HG03108 (cell line): ENCODE results near the gene SMG9.

Experiments used
- ATAC-seq: cut with Tn5 transposase; IDR thresholded peaks from one replicate; pipeline ENCODE4 v1.9.1; 2021; ENCODE audit warnings: moderate library complexity; ENCODE audit not compliant: unreplicated experiment

The SMG9 gene

DNA sequence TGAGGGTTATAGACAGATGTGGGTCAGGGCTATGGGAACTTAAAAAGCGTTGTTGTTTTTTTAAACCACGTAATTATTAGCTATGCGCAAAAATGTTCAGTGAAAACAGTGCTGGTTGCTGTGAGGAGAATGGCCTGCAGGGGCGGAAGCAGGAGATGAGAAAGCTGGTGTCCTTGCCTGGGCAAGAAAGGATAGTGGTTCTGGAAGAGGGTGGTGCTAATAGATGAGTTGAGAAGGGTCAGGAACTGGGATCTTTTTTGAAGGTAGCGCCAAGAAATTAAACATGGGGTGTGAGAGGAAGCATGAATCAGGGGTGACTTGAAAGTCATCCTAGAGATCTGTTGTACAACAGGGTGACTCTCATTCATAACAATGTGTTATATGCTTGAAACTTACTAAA lies 4.8 kb upstream of the SMG9 start:
- no peak for ATAC-seq

DNA sequence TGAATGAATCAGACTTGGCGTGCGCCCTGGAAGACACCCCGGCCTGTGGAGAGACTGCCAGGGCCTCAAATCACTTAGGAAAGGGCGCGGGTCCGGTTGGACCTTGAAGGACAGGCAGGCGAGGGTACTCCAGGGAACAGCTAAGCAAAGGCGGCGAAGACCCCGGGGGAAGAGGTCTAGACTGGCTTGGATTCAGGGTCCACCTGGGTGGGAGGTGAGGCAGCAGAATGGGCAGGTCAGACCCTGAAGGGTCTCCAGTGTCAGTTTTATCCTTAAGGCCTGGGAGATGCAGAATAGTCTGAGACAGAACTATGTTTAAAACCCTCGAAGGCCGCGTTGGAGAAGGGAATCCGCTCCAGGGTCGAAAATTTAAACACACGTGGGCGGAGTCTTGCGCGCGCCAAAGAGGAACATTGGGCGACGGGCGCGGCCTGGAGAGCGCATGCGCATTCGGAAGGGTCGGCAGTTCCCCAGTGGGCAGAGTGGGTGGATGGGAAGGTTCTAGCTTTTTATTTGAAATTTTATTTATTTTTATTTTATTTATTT lies 567 bp upstream of the SMG9 start:
- ATAC-seq = peak; percentile 19

DNA sequence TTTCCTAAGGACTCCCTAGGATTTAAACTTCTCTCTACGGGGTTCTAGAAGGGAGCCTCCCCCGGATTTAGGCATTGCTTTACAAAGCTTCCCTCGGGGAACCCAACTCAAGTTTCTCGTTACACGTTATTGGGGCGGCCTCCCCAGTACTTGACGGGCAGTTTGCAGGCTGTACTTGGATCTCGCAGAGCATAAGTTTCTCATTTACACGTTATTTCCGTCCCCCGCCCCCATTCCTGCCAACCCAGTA lies 584 bp downstream of the SMG9 start:
- ATAC-seq = no peak

DNA sequence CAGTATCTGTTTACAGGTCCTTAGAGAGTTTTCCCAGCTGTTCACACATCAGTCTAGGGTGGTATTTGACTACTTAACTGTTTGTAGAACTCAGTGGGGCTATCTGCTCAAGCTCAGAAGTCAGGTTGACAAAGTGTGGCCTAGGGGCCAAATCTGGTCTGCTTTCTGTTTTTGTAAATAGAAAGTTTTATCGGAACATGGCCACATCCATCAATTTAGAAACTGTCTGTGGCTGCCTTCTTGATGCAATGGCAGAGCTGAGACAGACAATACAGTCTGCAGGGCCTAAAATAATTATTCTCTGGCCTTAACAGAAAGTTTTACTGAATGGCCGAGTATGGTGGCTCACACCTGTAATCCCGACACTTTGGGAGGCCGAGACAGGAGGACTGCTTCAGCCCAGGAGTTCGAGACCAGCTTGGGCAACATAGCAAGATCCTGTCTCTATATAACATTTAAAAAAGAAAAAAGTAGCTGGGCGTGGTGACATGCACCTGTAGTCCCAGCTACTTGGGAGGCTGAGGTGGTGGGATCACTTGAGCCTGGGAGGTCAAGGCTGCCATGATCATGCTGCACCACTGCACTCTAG lies 2.4 kb downstream of the SMG9 start:
- ATAC-seq = no peak

DNA sequence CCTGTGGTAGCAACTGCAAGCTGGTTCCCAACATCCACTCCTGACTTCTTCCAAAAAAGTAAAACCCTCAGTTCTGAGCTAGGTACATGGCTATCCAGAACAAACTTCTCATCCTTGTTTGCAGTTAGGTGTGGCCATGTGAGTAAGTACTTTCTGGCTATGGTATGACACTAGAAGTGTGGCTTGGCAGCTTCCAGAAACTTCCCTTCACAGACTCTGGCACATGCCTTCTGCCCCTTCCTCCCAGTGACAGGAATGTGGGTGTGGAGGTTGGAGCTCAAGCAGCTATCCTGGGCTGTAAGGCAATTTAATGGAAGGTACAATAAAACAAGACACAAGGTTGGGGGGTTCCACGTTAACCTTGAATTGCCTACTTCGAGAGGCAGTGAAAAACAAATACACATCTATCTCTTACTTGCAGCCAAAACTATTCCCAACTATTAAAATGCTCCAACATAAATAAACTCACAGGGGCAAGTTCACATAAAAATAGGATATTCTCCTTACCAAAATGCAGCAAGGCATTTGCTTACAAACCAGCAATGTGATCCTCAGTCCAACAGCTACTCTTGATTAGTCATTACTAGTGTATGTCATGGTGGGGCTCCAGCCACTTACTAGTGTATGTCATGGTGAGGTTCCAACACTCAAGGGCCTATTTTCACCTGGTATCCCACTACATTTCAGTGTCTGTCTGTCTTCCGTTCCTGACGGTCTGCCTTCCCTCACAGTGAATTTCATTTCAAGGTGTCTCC lies 3.1 kb downstream of the SMG9 start:
- no peak for ATAC-seq

DNA sequence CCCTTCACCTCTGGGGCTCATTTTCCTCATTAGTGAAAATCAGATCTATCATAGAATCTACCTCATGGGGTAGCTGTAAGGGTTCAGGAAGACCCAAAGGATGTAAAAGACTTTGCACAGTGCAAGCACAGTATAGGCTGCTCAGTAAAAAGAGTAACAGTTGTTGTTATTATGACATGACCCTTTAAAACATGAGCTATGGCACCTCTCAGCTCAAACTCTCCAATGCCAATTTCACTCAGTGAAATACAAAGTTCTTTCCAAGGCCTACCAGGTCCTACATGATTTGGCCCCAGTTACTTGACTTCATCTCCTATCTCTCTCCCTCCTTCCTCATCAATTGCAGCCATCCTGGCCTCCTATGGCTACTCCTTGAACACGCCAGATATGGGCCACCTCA lies 4.9 kb downstream of the SMG9 start:
- ATAC-seq = no peak

DNA sequence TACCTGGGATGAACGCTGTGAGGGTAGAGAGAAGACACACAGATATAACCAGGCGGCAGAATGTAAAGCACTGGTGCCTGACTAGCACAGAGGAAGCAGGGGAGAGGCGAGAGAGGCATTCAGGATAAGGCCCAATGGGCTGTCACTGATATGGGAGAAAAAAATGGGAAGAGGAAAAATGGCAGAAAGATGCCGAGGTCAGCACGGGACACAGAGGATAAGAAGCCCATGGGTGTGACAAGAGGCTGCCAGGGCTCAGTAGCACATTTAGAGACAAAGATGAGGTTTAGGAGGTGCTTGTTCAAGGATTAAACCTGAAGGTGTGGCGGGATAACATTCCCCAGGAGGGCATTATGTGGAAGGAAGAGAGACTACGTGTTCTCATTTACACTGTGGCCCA lies 5.6 kb downstream of the SMG9 start:
- ATAC-seq = no peak

DNA sequence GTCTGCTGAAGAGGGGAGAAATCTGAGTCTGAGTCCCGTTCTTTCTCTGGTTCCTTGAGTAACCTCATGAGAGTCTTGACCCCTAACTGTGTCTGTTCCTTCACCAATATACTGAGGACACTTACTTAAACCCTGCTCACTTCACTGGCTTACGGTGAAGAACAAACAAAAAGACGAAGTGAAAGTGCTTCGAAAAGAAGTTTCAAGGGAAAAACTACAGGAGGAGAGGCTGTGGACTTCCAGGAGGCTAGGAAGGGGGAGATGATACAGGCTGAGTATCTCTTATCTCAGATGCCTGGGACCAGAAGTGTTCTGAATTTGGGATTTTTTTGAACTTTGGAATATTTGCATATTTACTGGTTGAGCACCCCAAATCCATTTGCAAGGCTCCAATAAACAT lies 6.1 kb downstream of the SMG9 start:
- no peak for ATAC-seq

DNA sequence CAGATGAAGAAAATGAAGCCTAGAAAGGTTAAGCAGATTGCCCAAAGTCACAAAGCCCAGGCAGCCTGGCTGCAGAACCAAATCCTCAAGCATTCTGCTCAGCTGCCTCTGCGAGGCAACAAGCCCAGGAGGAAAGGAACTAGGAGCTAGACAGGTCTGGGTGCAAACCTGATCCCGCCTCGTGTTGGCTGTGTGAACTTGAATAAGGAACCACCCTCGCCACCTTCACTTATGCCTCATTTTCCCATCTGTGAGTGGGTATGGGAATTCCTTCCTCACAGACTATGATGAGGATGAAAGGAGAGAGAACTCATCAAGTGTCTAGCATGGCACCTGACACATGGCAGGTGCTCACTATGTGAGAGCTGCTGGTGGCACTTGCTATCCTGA lies 6.6 kb downstream of the SMG9 start:
- ATAC-seq = no peak

DNA sequence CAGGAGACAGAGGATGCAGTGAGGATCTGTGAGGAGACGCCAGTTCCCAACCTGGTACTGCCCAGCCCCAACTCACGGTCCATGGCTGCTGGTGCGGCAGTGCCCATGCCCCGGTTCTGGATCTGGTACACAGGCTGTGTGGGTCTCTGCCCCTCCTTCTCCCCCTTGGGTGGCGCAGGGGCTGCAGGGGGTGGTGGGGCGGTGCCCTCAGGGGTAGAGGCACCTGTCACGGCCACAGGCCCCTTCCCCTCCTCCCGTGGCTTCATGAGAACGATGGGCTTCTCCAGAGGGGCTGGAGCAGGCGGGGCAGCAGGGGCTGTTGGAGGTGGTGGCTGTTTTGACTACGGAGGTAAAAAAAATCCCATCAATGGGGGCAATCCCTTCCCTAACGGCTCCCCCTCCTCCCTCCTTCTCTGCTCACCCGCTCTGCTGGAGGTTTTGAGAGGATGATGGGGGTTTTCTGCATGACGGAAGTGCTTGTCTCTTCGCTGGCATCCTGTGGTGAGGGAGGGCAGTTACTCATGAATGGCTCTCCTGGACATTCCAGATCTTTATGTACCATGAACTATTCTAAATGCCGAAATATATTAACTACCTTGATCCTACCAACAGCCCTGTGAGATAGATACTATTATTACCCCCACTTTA lies 7.1 kb downstream of the SMG9 start:
- no peak for ATAC-seq

DNA sequence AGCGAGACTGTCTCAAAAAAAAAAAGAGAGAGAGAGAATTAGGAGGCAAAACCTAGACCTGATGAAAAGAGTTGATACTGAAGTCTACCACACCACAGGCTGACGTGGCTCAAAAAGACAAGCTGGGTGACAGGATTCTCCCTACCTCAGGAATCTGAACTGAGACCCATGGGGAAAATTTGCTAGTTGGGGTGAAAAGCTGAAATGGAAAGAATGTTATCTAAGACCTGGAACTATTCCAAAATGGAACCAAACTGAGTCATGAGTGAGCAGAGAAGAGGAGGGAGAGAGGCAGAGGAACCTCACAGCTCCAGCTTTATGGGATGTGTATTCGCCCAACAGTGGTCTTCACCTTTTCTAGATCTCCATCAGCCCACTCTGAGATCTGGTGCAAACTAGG lies 11.7 kb downstream of the SMG9 start:
- ATAC-seq = no peak

DNA sequence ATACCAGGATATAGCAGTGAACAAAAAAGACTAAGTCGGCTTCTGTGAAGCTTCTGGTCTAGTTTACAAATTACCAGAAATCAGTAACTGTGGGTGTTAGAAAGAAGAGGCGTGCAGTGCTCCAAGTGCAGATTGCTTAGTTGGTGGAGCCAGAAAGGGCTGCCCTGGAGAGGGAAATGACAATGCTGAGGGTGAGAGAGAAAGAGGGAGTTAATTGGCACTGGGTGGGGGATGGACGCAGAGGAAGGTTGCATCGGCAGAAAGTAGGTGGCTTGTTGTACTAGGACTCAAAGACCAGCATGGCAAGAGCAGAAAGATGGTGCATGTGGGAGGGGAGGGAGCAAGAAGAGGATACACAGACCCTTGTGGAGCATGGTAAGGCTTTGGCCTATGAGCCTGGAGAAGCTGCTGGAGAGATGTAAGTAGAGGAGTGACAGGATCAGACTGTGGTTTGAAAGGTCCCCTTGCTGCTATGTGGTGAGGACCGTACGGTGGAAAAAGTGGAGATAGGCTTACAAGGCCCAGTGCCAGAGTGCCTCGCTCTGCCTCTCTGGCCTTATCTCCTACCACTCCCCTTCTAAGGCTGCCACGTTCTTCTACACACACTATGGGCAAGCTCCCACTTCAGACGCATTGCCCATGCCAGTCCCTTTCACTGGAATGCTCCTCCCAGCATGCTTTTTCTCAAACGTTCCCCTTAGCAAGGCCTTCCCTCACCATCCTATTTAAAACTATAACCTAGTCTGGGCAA lies 13.5 kb downstream of the SMG9 start:
- no peak for ATAC-seq

DNA sequence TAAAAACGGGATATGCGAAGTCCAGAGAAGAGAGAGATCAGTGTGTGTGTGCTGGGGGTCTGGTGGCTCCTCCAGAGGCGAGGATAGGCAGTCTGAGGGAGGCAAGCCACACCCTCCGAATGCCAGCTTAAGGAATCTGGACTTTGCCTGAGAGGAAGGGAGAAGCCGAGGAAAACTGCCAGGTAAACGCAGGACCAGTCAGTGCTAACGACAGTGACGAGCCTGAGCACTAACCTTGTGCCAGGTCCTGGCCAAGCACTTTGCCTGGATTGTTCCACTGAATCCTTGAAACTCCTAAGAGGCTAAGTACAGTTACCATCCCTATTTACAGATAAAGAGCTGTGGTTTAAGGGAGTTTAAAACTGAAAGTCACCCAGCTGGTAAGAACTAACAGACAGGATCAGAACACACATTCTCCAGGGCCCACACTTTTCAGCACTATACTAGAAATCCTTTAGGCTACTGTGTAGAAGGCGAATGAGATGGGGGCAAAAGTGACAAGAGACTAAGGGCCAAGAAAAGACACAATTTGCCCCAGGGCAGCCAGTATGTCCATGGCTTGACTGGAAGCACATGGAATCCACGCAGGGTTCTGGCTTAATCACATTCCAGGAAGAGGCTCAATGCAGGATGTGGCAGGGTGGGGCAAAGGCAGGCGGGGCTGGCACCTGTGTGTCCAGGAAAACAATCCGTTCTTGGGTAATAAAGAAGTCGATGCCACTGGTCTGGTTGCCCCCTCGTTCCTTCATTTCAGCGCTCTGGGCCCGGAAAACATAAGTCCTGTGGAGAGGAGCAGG lies 15.1 kb downstream of the SMG9 start:
- ATAC-seq = no peak

DNA sequence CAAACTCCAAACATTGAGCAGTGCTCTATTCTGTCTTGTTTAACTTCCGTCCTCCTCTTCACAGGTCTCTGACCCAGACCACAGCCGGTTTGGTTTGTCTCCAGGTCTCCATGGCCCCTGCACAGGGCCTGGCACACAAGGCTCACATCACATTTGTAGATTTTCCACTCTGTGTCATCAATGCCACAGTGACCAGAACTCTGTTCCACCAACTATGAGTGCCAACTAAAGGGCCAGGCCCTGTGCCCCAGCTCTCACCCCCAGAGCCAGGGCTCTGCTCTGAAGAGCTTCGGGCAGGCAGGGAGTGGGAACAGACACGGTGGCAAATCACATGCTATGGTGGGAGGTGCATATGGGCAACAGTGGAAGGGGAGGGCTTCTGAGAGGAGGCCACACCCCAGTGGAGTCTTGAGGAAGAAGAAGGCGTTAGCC lies 16.0 kb downstream of the SMG9 start:
- no peak for ATAC-seq

DNA sequence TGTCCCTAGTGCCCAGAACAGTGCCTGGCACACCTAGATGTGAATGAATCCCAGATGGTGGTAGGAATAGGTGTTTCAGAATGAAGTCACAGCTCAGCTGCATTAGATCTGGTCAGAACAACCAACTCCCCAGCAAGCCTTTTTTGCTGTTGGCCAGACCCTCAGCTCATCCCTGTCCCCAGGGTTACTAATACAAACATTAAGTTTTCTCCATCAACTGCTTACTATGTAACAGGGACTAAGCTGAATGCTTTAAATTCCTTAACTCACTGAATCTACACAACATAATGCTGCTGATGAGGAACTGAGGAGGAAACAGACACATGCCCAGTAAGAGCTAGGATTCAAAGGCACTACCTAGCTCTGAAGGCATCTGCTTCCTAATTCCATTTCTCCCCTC lies 18.8 kb downstream of the SMG9 start:
- ATAC-seq = no peak

DNA sequence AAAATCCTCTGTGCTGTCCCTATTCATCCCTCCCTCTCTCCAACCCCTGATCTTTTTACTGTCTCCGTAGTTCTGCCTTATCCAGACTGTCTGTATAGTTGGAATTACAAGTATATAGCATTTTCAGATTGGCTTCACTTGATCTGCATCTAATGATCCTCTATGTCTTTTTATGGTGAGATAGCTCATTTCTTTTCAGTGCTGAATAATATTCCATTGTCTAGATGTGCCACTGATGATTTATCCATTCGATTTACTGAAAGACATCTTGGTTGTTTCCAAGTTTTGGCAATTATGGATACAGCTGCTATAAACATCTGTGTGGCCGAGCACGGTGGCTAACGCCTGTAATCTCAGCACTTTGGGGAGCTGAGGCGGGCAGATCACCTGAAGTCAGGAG lies 19.7 kb downstream of the SMG9 start:
- no peak for ATAC-seq

DNA sequence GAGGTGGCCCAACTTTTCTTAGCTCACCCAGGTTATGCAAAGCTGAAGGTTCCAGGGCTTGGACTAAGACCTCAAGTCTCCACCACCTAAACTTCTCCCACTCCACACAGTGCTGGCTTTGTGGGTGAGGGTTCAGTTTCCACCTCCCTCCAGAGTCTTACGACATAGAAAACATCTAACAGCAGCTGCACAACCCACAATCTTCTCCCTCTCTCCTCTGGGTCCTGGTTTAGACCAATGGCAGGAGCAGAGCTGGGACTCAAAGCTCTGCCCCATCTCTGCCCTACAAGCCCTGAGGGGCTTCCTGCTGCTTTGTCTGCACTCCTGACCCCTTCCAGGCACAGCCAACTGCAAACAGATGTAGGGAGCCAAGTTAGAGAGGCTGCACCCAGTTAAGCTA lies 22.9 kb downstream of the SMG9 start:
- no peak for ATAC-seq

DNA sequence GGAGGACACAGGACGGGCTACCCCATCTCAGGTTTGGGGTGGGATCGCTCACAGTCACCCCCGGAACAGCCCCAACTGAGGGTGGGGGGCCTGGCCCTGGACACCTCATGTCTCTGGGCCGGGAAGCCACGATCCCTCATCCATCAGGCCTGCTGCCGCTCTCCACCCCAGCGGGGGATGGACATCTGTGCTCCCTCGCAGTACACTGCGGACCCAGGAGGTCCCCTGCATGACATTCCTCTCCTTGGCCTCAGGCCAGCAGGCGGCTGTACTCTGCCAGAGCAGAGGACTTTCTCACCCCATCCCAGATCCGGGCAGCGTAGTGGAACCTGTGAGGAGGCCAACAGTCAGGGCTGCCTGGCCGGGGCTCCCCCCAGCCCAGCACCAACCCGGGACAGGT lies 23.4 kb downstream of the SMG9 start:
- no peak for ATAC-seq

DNA sequence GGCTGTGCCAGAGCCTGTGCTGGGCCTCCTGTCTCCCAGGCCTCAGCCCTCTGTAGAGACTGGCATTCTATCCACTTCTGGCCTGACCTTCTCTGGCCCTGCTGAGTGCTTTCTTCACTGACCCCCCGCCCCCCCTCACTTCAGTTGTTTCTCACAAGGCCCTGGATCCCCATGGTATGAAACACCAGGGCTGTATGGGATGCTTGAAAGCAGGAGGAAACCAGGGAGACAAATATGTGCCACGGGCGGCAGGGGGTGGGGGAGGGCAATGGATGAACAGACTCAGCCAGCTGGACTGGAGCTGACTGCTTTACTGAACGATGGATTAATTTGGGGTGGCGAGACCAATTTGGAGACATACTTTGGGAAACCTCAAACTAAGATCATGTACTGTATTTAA lies 24.8 kb downstream of the SMG9 start:
- no peak for ATAC-seq

DNA sequence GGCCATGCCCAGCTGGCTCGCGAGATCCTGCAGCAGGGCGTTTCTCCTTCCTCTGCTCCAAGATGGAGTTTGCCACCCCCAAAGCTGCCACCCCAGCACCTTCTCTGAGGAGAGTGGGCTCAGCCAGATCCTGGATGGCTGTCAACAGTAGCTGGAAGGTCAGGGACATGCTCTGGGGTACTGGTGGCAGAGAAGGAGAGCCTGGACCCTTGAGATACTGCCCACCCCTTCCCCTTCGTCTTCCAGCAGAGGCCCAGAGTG lies 27.2 kb downstream of the SMG9 start:
- no peak for ATAC-seq
